Erythroblast (primary cell): ENCODE data around the gene GPC6.

ENCODE experiments used
- GATA1 ChIP-seq: IDR thresholded peaks from 2 replicates; pipeline ENCODE4 v1.6.1; 2011; ENCODE audit warnings: low read depth, mild to moderate bottlenecking, control low read depth, low read length, moderate library complexity
- POLR2A ChIP-seq: IDR thresholded peaks from 2 replicates; pipeline ENCODE4 v1.6.1; 2011; ENCODE audit warnings: mild to moderate bottlenecking, low read length

- TF ChIP-seq POLR2A (no peak), GATA1 (no peak)
Measured at GRCh38 chr13:93794197-93794885, 567.7 kb downstream of the GPC6 start.
